CD4-positive, alpha-beta memory T cell (primary cell): ENCODE measurements around the gene KCNQ1. TPM values are rescaled to one million over a fixed set of nuclear protein-coding genes. Genes with fewer than 3 reads are reported as not detected.

ENCODE experiments used
- CTCF ChIA-PET: fragments of 350-600 bp; sonication (Branson Sonifier 250); formaldehyde crosslinking; loops from one replicate; lab custom pipeline; 2021; ENCODE audit warnings: inconsistent platforms; ENCODE audit not compliant: partially characterized antibody; lab: Charles Lee
- POLR2A ChIA-PET: fragments of 350-600 bp; sonication (Branson Sonifier 250); formaldehyde crosslinking; loops from one replicate; lab custom pipeline; 2021; ENCODE audit not compliant: partially characterized antibody; lab: Charles Lee
- DNase-seq, 5 donors: peaks; one replicate each; pipeline versions ENCODE4 v3.0.0 to v3.0.0-alpha.2; 2020 to 2022; ENCODE audit warnings: mixed read lengths in 1 of 5
- H3K27ac ChIP-seq: one replicate; pipeline ENCODE4 v1.7.0; 2013; ENCODE audit warnings: low read depth, low read length
- H3K27me3 ChIP-seq: 2 replicates; pipeline ENCODE4 v1.7.0; 2013; ENCODE audit warnings: mild to moderate bottlenecking, low read length, moderate library complexity; ENCODE audit not compliant: insufficient read depth
- H3K36me3 ChIP-seq: 2 replicates; pipeline ENCODE4 v1.7.0; 2013; ENCODE audit warnings: mild to moderate bottlenecking, low read length, moderate library complexity; ENCODE audit not compliant: insufficient read depth
- H3K4me1 ChIP-seq: 2 replicates; pipeline ENCODE4 v1.7.0; 2013; ENCODE audit warnings: mild to moderate bottlenecking, low read length, moderate library complexity; ENCODE audit not compliant: insufficient read depth
- H3K4me3 ChIP-seq, 2 donors: one replicate each; pipeline ENCODE4 v1.7.0; 2013; ENCODE audit warnings: low read length in 2 of 2, mild to moderate bottlenecking in 1 of 2
- H3K9me3 ChIP-seq, 2 donors: one replicate each; pipeline ENCODE4 v1.7.0; 2013; ENCODE audit warnings: low read length in 2 of 2, control low read depth in 1 of 2; ENCODE audit not compliant: control insufficient read depth in 1 of 2
- H3K27ac Mint-ChIP-seq, 7 donors: one replicate each; pipeline ENCODE4 v1.8.0; 2020 to 2021; ENCODE audit warnings: mixed read lengths in 7 of 7, mild to moderate bottlenecking in 6 of 7, inconsistent platforms in 3 of 7, moderate library complexity in 3 of 7
- H3K27me3 Mint-ChIP-seq, 2 donors: one replicate each; pipeline ENCODE4 v1.8.0; 2020 to 2021; ENCODE audit warnings: mixed read lengths in 2 of 2
- H3K36me3 Mint-ChIP-seq, 2 donors: one replicate each; pipeline ENCODE4 v1.8.0; 2020 to 2021; ENCODE audit warnings: mixed read lengths in 2 of 2, inconsistent platforms in 1 of 2, mild to moderate bottlenecking in 1 of 2
- H3K4me1 Mint-ChIP-seq, 4 donors: one replicate each; pipeline ENCODE4 v1.8.0; 2020 to 2021; ENCODE audit warnings: mixed read lengths in 4 of 4, mild to moderate bottlenecking in 1 of 4
- H3K4me3 Mint-ChIP-seq, 8 donors: one replicate each; pipeline ENCODE4 v1.8.0; 2020 to 2021; ENCODE audit warnings: mixed read lengths in 8 of 8, mild to moderate bottlenecking in 7 of 8, moderate library complexity in 6 of 8, inconsistent platforms in 3 of 8
- H3K9me3 Mint-ChIP-seq, 8 donors: one replicate each; pipeline ENCODE4 v1.8.0; 2020 to 2021; ENCODE audit warnings: mixed read lengths in 8 of 8, mild to moderate bottlenecking in 5 of 8, inconsistent platforms in 3 of 8, moderate library complexity in 1 of 8
- intact Hi-C: fragments of 100-400 bp; cut with micrococcal nuclease; formaldehyde crosslinking; loops from one replicate; pipeline ENCODE4 v1.15.1; 2023
- polyA plus RNA-seq, 2 donors: library from polyadenylated mRNA; unstranded; fragments of 300-500 nt; fragmentation: Illumina TruSeq; gene quantifications; one replicate each; pipeline ENCODE4 v1.2.3, GENCODE V29; 2021
- total RNA-seq, 2 experiments: library from RNA; stranded (reverse); gene quantifications; one replicate each; pipeline ENCODE4 v1.2.3, GENCODE V29; 2021

The KCNQ1 gene
- total and polyA plus RNA-seq, 4 experiments from 2014 or later = 5.4 to 21.7 (median 21.5) TPM

GRCh38 chr11:2576549-2576948, 131.7 kb downstream of the KCNQ1 start:
- Mint-ChIP-seq H3K9me3 (no peaks in the 10 kb centered on the region), H3K4me1 (no peaks in the 10 kb centered on the region), H3K36me3 (peaks cover 0 to 4% of the 10 kb centered on the region in 2 donors), H3K27me3 (no peaks in the 10 kb centered on the region), H3K27ac (no peak overlapping the region), H3K4me3 (no peak overlapping the region)
- Histone ChIP-seq H3K4me1 (no peaks in the 10 kb centered on the region), H3K27ac (no peak overlapping the region), H3K9me3 (no peaks in the 10 kb centered on the region), H3K36me3 (no peaks in the 10 kb centered on the region), H3K27me3 (no peaks in the 10 kb centered on the region), H3K4me3 (no peak overlapping the region)
- ChIA-PET POLR2A (no interaction called here), CTCF (no interaction called here)
- intact Hi-C loops = no loop called here
- no peak for DNase-seq

DNA sequence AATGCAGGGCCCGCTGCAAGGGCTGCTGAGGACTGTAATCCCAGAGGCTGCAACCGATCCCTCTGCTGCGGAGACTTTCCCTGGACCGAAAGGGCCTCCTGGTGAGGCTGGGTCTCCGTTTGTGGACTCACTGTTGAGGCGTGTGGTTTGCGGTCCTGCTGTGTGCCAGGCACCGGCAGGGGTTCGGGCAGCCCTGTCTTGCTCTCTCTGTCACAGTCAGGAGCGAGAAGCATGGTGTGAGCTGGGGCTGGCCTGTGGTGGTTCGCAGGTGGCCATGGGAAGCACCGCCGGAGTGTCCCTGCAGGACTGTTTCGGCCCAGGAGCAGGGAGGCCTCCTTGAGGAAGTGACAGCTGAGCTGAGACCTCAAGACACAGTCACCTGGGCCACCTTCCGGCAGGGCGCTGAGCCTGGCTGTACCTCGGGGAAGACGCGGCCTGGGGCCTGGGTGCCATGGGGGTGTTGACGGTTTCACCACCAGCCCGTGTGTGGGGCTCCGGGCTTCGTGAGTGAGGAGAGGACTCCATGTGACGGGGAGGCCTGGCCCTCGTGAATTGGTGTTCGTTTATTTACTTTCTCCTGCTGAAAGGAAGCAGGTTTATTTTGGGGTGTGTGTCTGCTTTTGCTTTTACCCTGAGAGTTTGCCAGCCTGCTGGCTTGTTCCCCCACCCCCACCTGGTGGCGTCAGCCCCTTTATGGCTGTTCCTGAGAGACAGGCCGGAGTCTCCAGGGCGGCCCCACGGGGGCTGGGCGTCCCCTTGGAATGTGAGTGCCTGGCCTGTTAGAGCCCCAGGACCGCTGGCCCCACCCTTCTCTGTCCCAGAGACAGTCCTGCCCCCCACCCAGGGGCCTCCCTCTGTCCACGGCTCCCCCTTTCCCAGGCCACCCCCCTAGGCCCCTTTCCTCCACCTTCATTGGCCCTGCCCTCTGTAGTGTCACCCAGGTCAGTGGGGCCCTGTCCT, 132.5 kb downstream of the KCNQ1 start:
- H3K9me3 Mint-ChIP-seq = no peaks in the 10 kb centered on the region
- H3K36me3 ChIP-seq = no peaks in the 10 kb centered on the region
- H3K27me3 Mint-ChIP-seq = no peaks in the 10 kb centered on the region
- DNase-seq = peak in 1 of 5 donors; percentile 27
- POLR2A ChIA-PET = no interaction called here
- CTCF ChIA-PET = no interaction called here
- H3K4me1 Mint-ChIP-seq = no peaks in the 10 kb centered on the region
- intact Hi-C loops = no loop called here
- no peaks in the 10 kb centered on the region for H3K4me1 ChIP-seq
- no peaks in the 10 kb centered on the region for H3K9me3 ChIP-seq
- no peak overlapping the region for H3K4me3 Mint-ChIP-seq
- no peaks in the 10 kb centered on the region for H3K27me3 ChIP-seq
- H3K36me3 Mint-ChIP-seq = peaks cover 0 to 4% of the 10 kb centered on the region in 2 donors
- H3K27ac ChIP-seq = no peak overlapping the region
- peak overlapping the region in 2 of 7 donors; percentile 42 to 75 for H3K27ac Mint-ChIP-seq
- no peak overlapping the region for H3K4me3 ChIP-seq

DNA sequence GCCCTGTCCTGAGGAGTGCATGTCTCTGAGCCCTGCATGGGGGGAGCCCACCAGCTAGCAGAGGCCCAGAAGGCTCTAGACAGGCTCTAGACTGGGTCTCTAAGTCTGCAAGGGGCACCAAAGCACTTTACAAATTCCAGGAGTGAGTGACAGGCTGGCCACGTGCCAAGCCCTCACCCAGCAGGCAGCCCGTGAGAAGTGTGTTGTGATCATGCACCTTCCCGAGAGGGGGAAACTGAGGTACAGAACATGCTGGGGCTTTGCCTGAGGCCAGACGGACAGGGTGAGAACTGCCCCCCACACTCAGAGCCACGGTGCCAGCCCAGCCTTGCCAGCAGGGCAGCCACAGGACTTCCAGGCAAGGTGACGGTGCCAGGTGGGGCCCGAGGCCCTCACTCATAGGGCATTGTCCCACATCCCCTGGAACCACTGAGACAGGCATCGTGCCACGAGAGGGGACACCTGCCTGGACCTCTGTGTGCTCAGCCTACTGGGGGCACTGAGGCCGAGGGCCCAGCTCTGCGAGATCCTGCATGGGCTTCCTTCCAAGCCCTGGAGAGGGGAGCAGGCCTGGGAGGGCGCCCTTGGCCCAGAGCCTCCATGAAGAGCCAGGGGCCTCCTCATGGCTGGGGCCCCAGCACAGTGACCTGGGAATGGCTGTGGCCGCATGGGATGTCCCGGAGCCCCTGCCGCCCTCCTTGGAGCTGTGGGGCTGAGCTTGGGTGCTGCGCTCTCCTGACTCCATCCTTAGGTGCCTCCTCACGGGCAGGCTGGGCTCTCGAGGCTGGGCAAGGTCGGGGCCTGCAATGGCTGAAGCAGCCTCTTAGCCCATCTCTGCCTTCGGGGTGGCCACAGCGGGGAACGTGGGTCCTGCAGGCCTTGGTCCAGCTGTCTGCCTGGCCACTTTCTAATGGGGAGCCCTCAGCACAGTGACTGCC, 133.5 kb downstream of the KCNQ1 start:
- H3K27ac ChIP-seq = no peak overlapping the region
- H3K4me3 Mint-ChIP-seq = no peak overlapping the region
- H3K36me3 ChIP-seq = no peaks in the 10 kb centered on the region
- H3K4me3 ChIP-seq = no peak overlapping the region
- peaks cover 0 to 2% of the 10 kb centered on the region in 2 donors for H3K36me3 Mint-ChIP-seq
- DNase-seq = peak in 1 of 5 donors; percentile 25
- ChIA-PET POLR2A (no interaction called here), CTCF (no interaction called here)
- H3K9me3 ChIP-seq = no peaks in the 10 kb centered on the region
- H3K9me3 Mint-ChIP-seq = no peaks in the 10 kb centered on the region
- intact Hi-C loops = no loop called here
- H3K4me1 Mint-ChIP-seq = no peaks in the 10 kb centered on the region
- H3K27me3 Mint-ChIP-seq = no peaks in the 10 kb centered on the region
- H3K27me3 ChIP-seq = no peaks in the 10 kb centered on the region
- no peaks in the 10 kb centered on the region for H3K4me1 ChIP-seq
- H3K27ac Mint-ChIP-seq = peak overlapping the region in 2 of 7 donors; percentile 42 to 75

DNA sequence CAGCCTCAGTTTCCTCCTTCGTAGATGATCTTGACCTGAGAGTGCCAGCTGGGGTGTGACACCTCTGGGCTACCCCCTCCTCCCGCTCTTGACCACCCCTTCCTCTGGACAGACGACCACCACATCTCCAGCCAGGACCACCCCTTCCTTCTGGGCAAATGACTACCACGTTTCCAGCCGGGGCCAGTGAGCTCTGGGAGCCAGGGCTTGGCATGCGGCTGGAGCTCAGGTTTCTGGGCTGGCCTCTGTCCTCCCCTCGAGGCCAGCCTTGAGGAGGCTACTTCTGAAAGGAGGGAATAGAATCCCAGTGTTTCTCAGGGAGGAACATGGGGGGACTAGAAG, 134.1 kb downstream of the KCNQ1 start:
- H3K4me1 Mint-ChIP-seq = no peaks in the 10 kb centered on the region
- H3K4me1 ChIP-seq = no peaks in the 10 kb centered on the region

DNA sequence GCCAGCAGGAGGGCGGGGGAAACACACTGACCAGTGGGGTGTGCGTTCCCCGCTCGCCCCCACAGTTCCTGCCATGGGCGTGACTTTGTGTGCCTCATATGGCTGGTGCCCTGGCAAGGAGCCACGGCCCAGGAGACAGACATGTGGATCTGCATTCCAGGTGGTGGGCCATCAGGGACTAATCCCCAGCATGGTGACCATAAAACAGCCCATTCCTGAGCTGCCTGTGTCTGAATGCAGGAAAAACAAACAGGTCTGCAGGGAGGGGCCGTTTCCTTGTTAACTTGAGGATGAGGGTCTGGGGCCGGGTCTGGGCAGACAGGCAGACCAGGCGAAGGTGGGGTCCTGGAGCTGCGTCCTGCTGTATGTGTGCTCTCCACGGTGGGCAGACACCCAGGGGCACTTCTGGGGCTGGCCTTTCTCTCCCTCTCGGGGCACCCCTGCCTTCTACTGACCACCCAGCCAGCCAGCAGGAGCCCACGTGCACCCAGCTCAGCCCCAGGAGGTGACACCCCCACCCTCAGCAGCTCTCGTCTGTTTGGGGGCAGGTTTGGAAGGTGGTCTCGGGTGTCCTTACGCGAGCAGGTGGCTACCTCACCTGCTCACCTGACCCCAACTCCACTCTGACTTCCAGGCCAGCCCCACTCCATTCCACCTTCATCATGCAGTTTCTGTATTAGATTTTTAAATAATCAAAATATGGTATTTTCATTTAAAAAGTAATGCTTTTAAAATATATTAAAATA, 134.7 kb downstream of the KCNQ1 start:
- Mint-ChIP-seq H3K27ac (peak overlapping the region in 1 of 7 donors; percentile 15), H3K4me1 (no peaks in the 10 kb centered on the region), H3K4me3 (no peak overlapping the region), H3K9me3 (no peaks in the 10 kb centered on the region), H3K27me3 (no peaks in the 10 kb centered on the region), H3K36me3 (peaks cover 0 to 2% of the 10 kb centered on the region in 2 donors)
- DNase-seq = no peak
- ChIA-PET CTCF (no interaction called here), POLR2A (no interaction called here)
- intact Hi-C loops = no loop called here
- H3K36me3 ChIP-seq = no peaks in the 10 kb centered on the region
- no peak overlapping the region for H3K4me3 ChIP-seq
- no peaks in the 10 kb centered on the region for H3K9me3 ChIP-seq
- no peaks in the 10 kb centered on the region for H3K27me3 ChIP-seq
- no peaks in the 10 kb centered on the region for H3K4me1 ChIP-seq
- H3K27ac ChIP-seq = no peak overlapping the region

More for the DNA sequence above, 134.1 kb downstream of the KCNQ1 start:
- intact Hi-C loops = no loop called here
- H3K4me3 Mint-ChIP-seq = no peak overlapping the region
- peak overlapping the region in 1 of 7 donors; percentile 15 for H3K27ac Mint-ChIP-seq
- H3K9me3 ChIP-seq = no peaks in the 10 kb centered on the region
- no peaks in the 10 kb centered on the region for H3K27me3 Mint-ChIP-seq
- H3K4me3 ChIP-seq = no peak overlapping the region
- H3K36me3 Mint-ChIP-seq = peaks cover 0 to 2% of the 10 kb centered on the region in 2 donors
- DNase-seq = no peak
- no peaks in the 10 kb centered on the region for H3K9me3 Mint-ChIP-seq
- no peak overlapping the region for H3K27ac ChIP-seq
- H3K27me3 ChIP-seq = no peaks in the 10 kb centered on the region
- CTCF ChIA-PET = no interaction called here
- H3K36me3 ChIP-seq = no peaks in the 10 kb centered on the region
- POLR2A ChIA-PET = no interaction called here

GRCh38 chr11:2580061-2580421, 135.2 kb downstream of the KCNQ1 start:
- H3K4me3 Mint-ChIP-seq = no peak overlapping the region
- Histone ChIP-seq H3K4me3 (no peak overlapping the region), H3K27me3 (no peaks in the 10 kb centered on the region), H3K36me3 (no peaks in the 10 kb centered on the region), H3K4me1 (no peaks in the 10 kb centered on the region), H3K9me3 (no peaks in the 10 kb centered on the region), H3K27ac (no peak overlapping the region)
- ChIA-PET POLR2A (no interaction called here), CTCF (no interaction called here)
- peaks cover 0 to 2% of the 10 kb centered on the region in 2 donors for H3K36me3 Mint-ChIP-seq
- H3K9me3 Mint-ChIP-seq = no peaks in the 10 kb centered on the region
- H3K27ac Mint-ChIP-seq = no peak overlapping the region
- H3K4me1 Mint-ChIP-seq = no peaks in the 10 kb centered on the region
- no peak for DNase-seq
- intact Hi-C loops = no loop called here
- H3K27me3 Mint-ChIP-seq = no peaks in the 10 kb centered on the region
